Measurements from ENCODE around the gene PXYLP1.

DNA sequence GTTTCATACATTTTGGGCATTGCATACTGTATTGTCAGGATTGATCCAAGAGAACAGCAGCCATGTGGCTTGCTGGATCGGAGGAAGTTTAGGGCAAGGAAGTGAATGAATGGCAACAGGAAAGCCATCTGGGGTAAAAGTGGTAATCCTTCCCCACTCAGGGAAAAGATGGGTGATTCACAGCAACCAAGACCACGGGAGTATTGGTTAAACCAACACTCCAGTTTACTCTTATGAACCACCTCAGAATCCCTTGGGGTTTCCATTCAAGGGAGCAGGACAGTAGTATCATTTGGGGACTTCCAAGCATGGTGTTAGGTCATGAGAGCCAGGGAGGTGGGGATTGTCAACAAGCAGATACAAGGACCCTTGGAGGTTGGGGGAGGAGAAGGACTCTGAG is 111.5 kb downstream of the PXYLP1 start:
- TF ChIP-seq POLR2A (IDR thresholded peaks at IDR 0.05; ENCODE audit: extremely low read depth, insufficient read length) (no peak), MYC (IDR thresholded peaks at IDR 0.05; ENCODE audit: low read depth, low read length) (no peak)

Measured in NB4 (cell line).